HT1080 (cell line): ENCODE data around the gene NAA40. TPM values are rescaled to one million over a fixed set of nuclear protein-coding genes. Genes with fewer than 3 reads are reported as not detected.

Experiments
- small RNA-seq: library from RNA; depleted of rRNA; stranded (forward); fragments of <200 nt; gene quantifications from one replicate; pipeline ENCODE3, GENCODE V24; 2014
- total RNA-seq: library from RNA; depleted of rRNA; stranded (reverse); fragments of >200 nt; shearing (Covaris generic); gene quantifications from 2 replicates; pipeline ENCODE4 v1.2.3, GENCODE V29; 2014; rRNA removed

NAA40 gene
- total RNA-seq, 1 experiment from 2014 or later = 15.9 TPM

Small RNAs within 50 kb of the gene (small RNA-seq; reads per million reads assigned to genes)
- gene RNU6-45P = not detected

Other genes starting within 250 kb of the NAA40 start
- gene ZFTA, start 170.2 kb upstream of the NAA40 start, total RNA-seq = 14.9 and 18.6 TPM in 2 replicates
- 32.8 and 40.6 TPM in 2 replicates for gene SPINDOC, start 125.5 kb upstream of the NAA40 start, total RNA-seq
- gene MARK2, start 99.9 kb upstream of the NAA40 start, total RNA-seq = 18.2 and 39.9 TPM in 2 replicates
- gene RCOR2, start 21.8 kb upstream of the NAA40 start, total RNA-seq = 0.11 and 0.17 TPM in 2 replicates
- 968 and 1,023 TPM in 2 replicates for gene COX8A, start 35.6 kb downstream of the NAA40 start, total RNA-seq
- 80.1 and 87.9 TPM in 2 replicates for gene OTUB1, start 47.4 kb downstream of the NAA40 start, total RNA-seq
- not detected in 2 replicates for gene FLRT1, start 96.9 kb downstream of the NAA40 start, total RNA-seq
- gene MACROD1, start 227.1 kb downstream of the NAA40 start, total RNA-seq = 19.9 and 22.5 TPM in 2 replicates
- 367 and 368 TPM in 2 replicates for gene STIP1, start 247.2 kb downstream of the NAA40 start, total RNA-seq